Endothelial cell of umbilical vein (primary cell): ENCODE data around the gene SPINK13. TPM values are rescaled to one million over a fixed set of nuclear protein-coding genes. Genes with fewer than 3 reads are reported as not detected.

Source experiments
- BruUV-seq: library from RNA; stranded (reverse); fragments of 400-500 nt; replicated peaks from 2 replicates; lab custom pipeline; 2021; lab: Mats Ljungman, UMichigan
- CTCF ChIA-PET: fragments of 300-600, 350-600 bp; sonication (Branson Sonifier 250); formaldehyde crosslinking; loops from one replicate; lab custom pipeline; 2021; ENCODE audit warnings: antibody characterized with exemption, inconsistent platforms; lab: Charles Lee
- POLR2A ChIA-PET: fragments of 300-600, 350-600 bp; sonication (Branson Sonifier 250); formaldehyde crosslinking; loops from one replicate; lab custom pipeline; 2021; ENCODE audit warnings: antibody characterized with exemption, inconsistent platforms; lab: Charles Lee
- DNase-seq: peaks from one replicate; pipeline ENCODE4 v3.0.0-alpha.2; 2011; ENCODE audit warnings: low read depth, low spot score
- FAIRE-seq: peaks from 2 replicates; lab custom pipeline; 2011; peaks lifted over from hg19 to GRCh38; lab: Jason Lieb, UNC
- H2AFZ ChIP-seq: 2 replicates; pipeline ENCODE4 v1.6.0; 2012; ENCODE audit warnings: low read depth, low read length, control low read depth, inconsistent platforms
- H3K27ac ChIP-seq: 2 replicates; pipeline ENCODE4 v1.5.1; 2011; ENCODE audit warnings: low read depth, mild to moderate bottlenecking, control low read depth, low read length, moderate library complexity; ENCODE audit not compliant: insufficient read depth
- H3K27me3 ChIP-seq, 2 experiments: 2 replicates each; pipeline versions ENCODE4 v1.6.0 to v1.6.1; 2011; ENCODE audit warnings: low read length in 2 of 2, mixed read lengths in 1 of 2; ENCODE audit not compliant: control insufficient read depth in 2 of 2, insufficient read depth in 2 of 2
- H3K36me3 ChIP-seq, 2 experiments: 2 replicates in 1 of 2; 3 replicates in 1 of 2; pipeline ENCODE4 v1.5.1; 2011; ENCODE audit warnings: low read length in 2 of 2, mild to moderate bottlenecking in 1 of 2, moderate library complexity in 1 of 2; ENCODE audit not compliant: control insufficient read depth in 2 of 2, insufficient read depth in 2 of 2; ENCODE audit errors: extremely low read depth in 1 of 2
- H3K4me1 ChIP-seq: 3 replicates; pipeline ENCODE4 v1.5.1; 2011; ENCODE audit warnings: mild to moderate bottlenecking, low read length; ENCODE audit not compliant: control insufficient read depth, insufficient read depth; ENCODE audit errors: extremely low read depth
- H3K4me2 ChIP-seq: 2 replicates; pipeline ENCODE4 v1.6.1; 2011; ENCODE audit warnings: low read length, control low read depth, mixed read lengths; ENCODE audit not compliant: insufficient read depth
- H3K4me3 ChIP-seq, 3 experiments: fragments of 200-600 bp in 1 of 3; sonication (generic), shearing (Covaris generic) in 1 of 3; replicated peaks in 1 of 3; 2 replicates each; pipeline ENCODE4 v1.5.1; 2011 to 2016; ENCODE audit warnings: control low read depth in 3 of 3, low read length in 3 of 3, mild to moderate bottlenecking in 2 of 3, inconsistent platforms in 1 of 3, low read depth in 1 of 3, moderate library complexity in 1 of 3; ENCODE audit not compliant: insufficient read depth in 1 of 3
- H3K79me2 ChIP-seq: 2 replicates; pipeline ENCODE4 v1.6.0; 2012; ENCODE audit warnings: low read length, inconsistent platforms; ENCODE audit not compliant: control insufficient read depth, insufficient read depth
- H3K9ac ChIP-seq: replicated peaks from 2 replicates; pipeline ENCODE3; 2011; ENCODE audit warnings: low read length, control low read depth; ENCODE audit not compliant: insufficient read depth; ENCODE audit errors: extremely low read depth
- H3K9me1 ChIP-seq: replicated peaks from 3 replicates; pipeline ENCODE4 v1.6.0; 2011; ENCODE audit warnings: mild to moderate bottlenecking, low read length; ENCODE audit not compliant: control insufficient read depth, insufficient read depth; ENCODE audit errors: extremely low read depth
- H3K9me3 ChIP-seq: replicated peaks from 2 replicates; pipeline ENCODE4 v1.5.1; 2012; ENCODE audit warnings: low read length, inconsistent platforms; ENCODE audit not compliant: control insufficient read depth, insufficient read depth
- H4K20me1 ChIP-seq: replicated peaks from 2 replicates; pipeline ENCODE3; 2011; ENCODE audit warnings: mild to moderate bottlenecking, low read length; ENCODE audit not compliant: control insufficient read depth, insufficient read depth; ENCODE audit errors: extremely low read depth
- EZH2 ChIP-seq: IDR thresholded peaks from 2 replicates; pipeline ENCODE4 v1.6.1; 2012; ENCODE audit warnings: borderline replicate concordance, low read depth, mild to moderate bottlenecking, moderate library complexity, low read length, inconsistent platforms; ENCODE audit not compliant: severe bottlenecking
- FOS ChIP-seq: IDR thresholded peaks from 2 replicates; pipeline ENCODE4 v1.6.1; 2011; ENCODE audit warnings: mild to moderate bottlenecking, low read length, moderate library complexity, borderline replicate concordance; ENCODE audit not compliant: insufficient read depth
- GATA2 ChIP-seq: IDR thresholded peaks from 2 replicates; pipeline ENCODE4 v1.7.0; 2011; ENCODE audit warnings: low read depth, mild to moderate bottlenecking, moderate library complexity, mixed read lengths, low read length; ENCODE audit not compliant: insufficient read length, insufficient read depth
- JUN ChIP-seq: IDR thresholded peaks from 2 replicates; pipeline ENCODE4 v1.6.1; 2011; ENCODE audit warnings: borderline replicate concordance, low read depth; ENCODE audit not compliant: insufficient read length, insufficient read depth
- MAX ChIP-seq: IDR thresholded peaks from 2 replicates; pipeline ENCODE4 v1.6.1; 2011; ENCODE audit not compliant: insufficient read depth, insufficient read length
- MYC ChIP-seq: IDR thresholded peaks from one replicate; pipeline ENCODE4 v1.6.1; 2011; ENCODE audit warnings: mild to moderate bottlenecking, low read depth, low read length
- POLR2A ChIP-seq: IDR thresholded peaks from 2 replicates; pipeline ENCODE4 v1.6.1; 2012; ENCODE audit warnings: low read depth, mild to moderate bottlenecking, control low read depth, low read length
- POLR2AphosphoS5 ChIP-seq: IDR thresholded peaks from 2 replicates; pipeline ENCODE4 v1.6.1; 2012; ENCODE audit warnings: low read depth, mild to moderate bottlenecking, control low read depth, low read length, moderate library complexity; ENCODE audit not compliant: insufficient read depth
- dilution Hi-C: fragments of 300-500 bp; cut with MboI; formaldehyde crosslinking; loops from one replicate; pipeline ENCODE4 v1.15.0; 2019; ENCODE audit warnings: low sequenced_read_pairs; ENCODE audit not compliant: extremely low pct_ligation_motif_present
- intact Hi-C: fragments of 100-400 bp; cut with micrococcal nuclease; formaldehyde crosslinking; loops from one replicate; pipeline ENCODE4 v1.10.0; 2022
- polyA plus RNA-seq, 4 experiments: library from polyadenylated mRNA; depleted of rRNA in 3 of 4; stranded (reverse) in 3 of 4; unstranded in 1 of 4; fragments of >200 nt; gene quantifications; 2 replicates each; pipeline versions ENCODE4 v1.2.1 to v1.2.3, GENCODE V29; 2011 to 2012; ENCODE audit warnings: missing spikeins in 1 of 4
- total RNA-seq: library from RNA; stranded (reverse); gene quantifications from 2 replicates; pipeline ENCODE4 v1.2.3, GENCODE V29; 2021
- TF ChIP-seq, protein P1 (sequence below), 2 donors: IDR thresholded peaks; 1 replicate in 1 of 2; 2 replicates in 1 of 2; pipeline ENCODE4 v1.5.1; 2011; ENCODE audit warnings: low read length in 2 of 2, mild to moderate bottlenecking in 2 of 2, moderate library complexity in 2 of 2, control low read depth in 1 of 2, inconsistent platforms in 1 of 2, low read depth in 1 of 2; ENCODE audit not compliant: insufficient read depth in 1 of 2; ENCODE audit errors: extremely low read depth in 1 of 2

Gene SPINK13
- total and polyA plus RNA-seq, 2 donors (not counting 3 experiments of a cell fraction or from before 2014, with no cell fraction given): not detected

- intact Hi-C loops: no loop called here
- Histone ChIP-seq H4K20me1 (no peaks in the 10 kb centered on the region), H3K79me2 (no peaks in the 10 kb centered on the region), H3K4me2 (no peak overlapping the region), H3K9ac (no peak overlapping the region), H3K9me3 (no peaks in the 10 kb centered on the region), H3K27me3 (no peaks in the 10 kb centered on the region), H2AFZ (no peak overlapping the region), H3K4me3 (no peak overlapping the region), H3K4me1 (no peaks in the 10 kb centered on the region), H3K36me3 (no peaks in the 10 kb centered on the region), H3K9me1 (no peaks in the 10 kb centered on the region), H3K27ac (no peak overlapping the region)
- TF ChIP-seq FOS (no peak), MYC (no peak), POLR2A (no peak), EZH2 (no peak), JUN (no peak), MAX (no peak), POLR2AphosphoS5 (no peak), GATA2 (no peak)
- TF ChIP-seq, protein P1, sequence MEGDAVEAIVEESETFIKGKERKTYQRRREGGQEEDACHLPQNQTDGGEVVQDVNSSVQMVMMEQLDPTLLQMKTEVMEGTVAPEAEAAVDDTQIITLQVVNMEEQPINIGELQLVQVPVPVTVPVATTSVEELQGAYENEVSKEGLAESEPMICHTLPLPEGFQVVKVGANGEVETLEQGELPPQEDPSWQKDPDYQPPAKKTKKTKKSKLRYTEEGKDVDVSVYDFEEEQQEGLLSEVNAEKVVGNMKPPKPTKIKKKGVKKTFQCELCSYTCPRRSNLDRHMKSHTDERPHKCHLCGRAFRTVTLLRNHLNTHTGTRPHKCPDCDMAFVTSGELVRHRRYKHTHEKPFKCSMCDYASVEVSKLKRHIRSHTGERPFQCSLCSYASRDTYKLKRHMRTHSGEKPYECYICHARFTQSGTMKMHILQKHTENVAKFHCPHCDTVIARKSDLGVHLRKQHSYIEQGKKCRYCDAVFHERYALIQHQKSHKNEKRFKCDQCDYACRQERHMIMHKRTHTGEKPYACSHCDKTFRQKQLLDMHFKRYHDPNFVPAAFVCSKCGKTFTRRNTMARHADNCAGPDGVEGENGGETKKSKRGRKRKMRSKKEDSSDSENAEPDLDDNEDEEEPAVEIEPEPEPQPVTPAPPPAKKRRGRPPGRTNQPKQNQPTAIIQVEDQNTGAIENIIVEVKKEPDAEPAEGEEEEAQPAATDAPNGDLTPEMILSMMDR (IDR thresholded peaks at IDR 0.05; ENCODE audit: extremely low read depth in 1 of 2, insufficient read depth in 1 of 2, low read depth in 1 of 2, low read length in 2 of 2): no peak
- DNase-seq (no peak), FAIRE-seq (no peak)
- BruUV-seq: no TSS peak
- ChIA-PET POLR2A (no interaction called here), CTCF (interaction anchor here (1.3 to 2.3 kb wide), 4 partner anchors 20 to 470 kb away, joined by 3 to 7 read pairs (median 3); no protein-coding TSS in a partner anchor)
- dilution Hi-C loops: no loop called here
These were observed 7.4 kb upstream of the SPINK13 start for GRCh38 chr5:148261221-148261620.
